CD14-positive monocyte (primary cell): ENCODE data around the gene TMEM126B. TPM values are rescaled to one million over a fixed set of nuclear protein-coding genes. Genes with fewer than 3 reads are reported as not detected.

ENCODE experiments used
- DNase-seq, 3 donors: peaks; one replicate each; pipeline ENCODE4 v3.0.0-alpha.2; 2011 to 2022
- H2AFZ ChIP-seq: 2 replicates; pipeline ENCODE4 v1.6.0; 2012; ENCODE audit warnings: mild to moderate bottlenecking, low read depth, low read length, inconsistent platforms; ENCODE audit not compliant: insufficient read depth, poor library complexity, severe bottlenecking
- H3K27ac ChIP-seq, 2 donors: 1 replicate in 1 of 2; 2 replicates in 1 of 2; pipeline ENCODE4 v1.5.1; 2012 to 2013; ENCODE audit warnings: low read length in 2 of 2, control low read depth in 1 of 2, inconsistent platforms in 1 of 2, low read depth in 1 of 2, mild to moderate bottlenecking in 1 of 2
- H3K27me3 ChIP-seq, 2 donors: one replicate each; pipeline versions ENCODE4 v1.6.0 to v1.6.1; 2011 to 2013; ENCODE audit warnings: low read length in 2 of 2; ENCODE audit not compliant: control insufficient read depth in 2 of 2, insufficient read depth in 2 of 2
- H3K36me3 ChIP-seq, 2 donors: replicated peaks in 1 of 2; 1 replicate in 1 of 2; 2 replicates in 1 of 2; pipeline versions ENCODE4 v1.5.1 to v1.6.1; 2012 to 2013; ENCODE audit warnings: low read length in 2 of 2, control low read depth in 1 of 2, inconsistent platforms in 1 of 2, mild to moderate bottlenecking in 1 of 2; ENCODE audit not compliant: insufficient read depth in 2 of 2, control insufficient read depth in 1 of 2
- H3K4me1 ChIP-seq, 2 donors: 1 replicate in 1 of 2; 2 replicates in 1 of 2; pipeline versions ENCODE4 v1.5.1 to v1.6.1; 2012 to 2013; ENCODE audit warnings: low read length in 2 of 2, control low read depth in 1 of 2, inconsistent platforms in 1 of 2, mild to moderate bottlenecking in 1 of 2, moderate library complexity in 1 of 2; ENCODE audit not compliant: insufficient read depth in 2 of 2, control insufficient read depth in 1 of 2
- H3K4me2 ChIP-seq: replicated peaks from 2 replicates; pipeline ENCODE3; 2012; ENCODE audit warnings: low read length, moderate library complexity, mild to moderate bottlenecking; ENCODE audit not compliant: poor library complexity, severe bottlenecking; ENCODE audit errors: extremely low read depth
- H3K4me3 ChIP-seq, 3 experiments: fragments of 200-600 bp in 1 of 3; sonication (generic) in 1 of 3; replicated peaks in 1 of 3; 1 replicate in 2 of 3; 2 replicates in 1 of 3; pipeline ENCODE4 v1.5.1; 2011 to 2013; ENCODE audit warnings: low read length in 3 of 3, mild to moderate bottlenecking in 3 of 3, control low read depth in 2 of 3, low read depth in 2 of 3, inconsistent platforms in 1 of 3, moderate library complexity in 1 of 3
- H3K79me2 ChIP-seq: 2 replicates; pipeline ENCODE4 v1.6.0; 2012; ENCODE audit warnings: mild to moderate bottlenecking, control low read depth, inconsistent platforms, low read length, moderate library complexity; ENCODE audit not compliant: insufficient read depth
- H3K9ac ChIP-seq: 2 replicates; pipeline ENCODE4 v1.6.0; 2017; ENCODE audit warnings: low read length, mild to moderate bottlenecking; ENCODE audit not compliant: insufficient read depth, poor library complexity, severe bottlenecking
- H3K9me3 ChIP-seq, 2 donors: replicated peaks in 1 of 2; 1 replicate in 1 of 2; 2 replicates in 1 of 2; pipeline versions ENCODE4 v1.5.1 to v1.6.1; 2012 to 2013; ENCODE audit warnings: low read length in 2 of 2, control low read depth in 1 of 2; ENCODE audit not compliant: control insufficient read depth in 1 of 2, insufficient read depth in 1 of 2
- H4K20me1 ChIP-seq: 2 replicates; pipeline ENCODE4 v1.6.0; 2012; ENCODE audit warnings: mild to moderate bottlenecking, low read length, control low read depth, moderate library complexity; ENCODE audit not compliant: insufficient read depth
- H3K27ac Mint-ChIP-seq, 7 donors: one replicate each; pipeline ENCODE4 v1.8.0; 2020; ENCODE audit warnings: mild to moderate bottlenecking in 7 of 7, mixed read lengths in 7 of 7, moderate library complexity in 6 of 7, inconsistent platforms in 2 of 7
- H3K27me3 Mint-ChIP-seq, 3 donors: one replicate each; pipeline ENCODE4 v1.8.0; 2021 to 2022; ENCODE audit warnings: low read depth in 3 of 3, mild to moderate bottlenecking in 3 of 3, mixed read lengths in 3 of 3, moderate library complexity in 3 of 3, inconsistent platforms in 1 of 3
- H3K36me3 Mint-ChIP-seq, 2 donors: one replicate each; pipeline ENCODE4 v1.8.0; 2020; ENCODE audit warnings: mixed read lengths in 2 of 2, inconsistent platforms in 1 of 2, mild to moderate bottlenecking in 1 of 2
- H3K4me1 Mint-ChIP-seq: one replicate; pipeline ENCODE4 v1.8.0; 2020; ENCODE audit warnings: mild to moderate bottlenecking, mixed read lengths
- H3K4me3 Mint-ChIP-seq, 2 donors: one replicate each; pipeline ENCODE4 v1.8.0; 2020; ENCODE audit warnings: mild to moderate bottlenecking in 2 of 2, mixed read lengths in 2 of 2, moderate library complexity in 1 of 2
- H3K9me3 Mint-ChIP-seq, 7 donors: one replicate each; pipeline ENCODE4 v1.8.0; 2020 to 2022; ENCODE audit warnings: mixed read lengths in 7 of 7, mild to moderate bottlenecking in 6 of 7, moderate library complexity in 6 of 7, inconsistent platforms in 2 of 7
- CTCF ChIP-seq: fragments of 200-600 bp; IDR thresholded peaks from one replicate; pipeline ENCODE4 v1.8.0; 2022; ENCODE audit warnings: antibody characterized with exemption, mild to moderate bottlenecking
- WGBS: methylation state at CpG from one replicate; pipeline ENCODE4 v1.1.5; 2013; ENCODE audit warnings: missing lambda C conversion rate; ENCODE audit not compliant: insufficient coverage; 5-methylcytosine and 5-hydroxymethylcytosine counted together
- intact Hi-C, 2 donors: fragments of 100-400 bp; cut with micrococcal nuclease; formaldehyde crosslinking; loops; one replicate each; pipeline versions ENCODE4 v1.15.0 to v1.15.1; 2023
- polyA plus RNA-seq, 3 donors: library from polyadenylated mRNA; depleted of rRNA in 1 of 3; unstranded in 2 of 3; stranded (reverse) in 1 of 3; fragments of 300-500 nt in 2 of 3; fragments of >200 nt in 1 of 3; fragmentation: Illumina TruSeq in 2 of 3; gene quantifications; 1 replicate in 2 of 3; 2 replicates in 1 of 3; pipeline ENCODE4 v1.2.3, GENCODE V29; 2012 to 2021

TMEM126B gene
- polyA plus RNA-seq, 3 donors: 24.7 to 44.3 (median 41.1) TPM

DNA sequence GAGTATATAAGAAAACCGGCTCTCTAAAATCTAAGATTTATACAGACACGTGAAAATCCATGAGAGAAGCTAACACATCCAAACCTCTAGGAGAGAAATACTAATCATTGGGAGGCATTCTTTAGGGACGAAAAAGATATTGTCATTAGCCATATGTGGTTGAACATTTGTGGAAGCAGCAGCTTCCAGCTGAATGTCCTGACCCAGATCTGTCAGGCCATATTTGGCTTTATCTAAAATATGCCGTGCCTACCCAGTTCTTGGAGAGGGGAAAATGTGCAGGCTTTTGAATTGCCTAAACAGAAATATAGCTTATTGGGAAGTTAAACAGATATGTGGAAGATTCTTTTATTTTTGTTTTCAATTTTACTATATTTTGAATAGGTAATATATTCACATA is 51.2 kb downstream of the TMEM126B start:
- Histone ChIP-seq H3K27ac (no peak overlapping the region), H3K4me3 (no peak overlapping the region), H3K79me2 (no peaks in the 10 kb centered on the region), H3K4me2 (no peak overlapping the region), H3K27me3 (no peaks in the 10 kb centered on the region), H3K9me3 (no peaks in the 10 kb centered on the region), H3K9ac (no peak overlapping the region), H3K36me3 (no peaks in the 10 kb centered on the region), H4K20me1 (no peaks in the 10 kb centered on the region), H2AFZ (no peak overlapping the region), H3K4me1 (peaks cover 0 to 7% of the 10 kb centered on the region in 2 donors)
- no peak overlapping the region for H3K27ac Mint-ChIP-seq
- peaks cover 0 to 3% (median 3%) of the 10 kb centered on the region in 3 donors for H3K27me3 Mint-ChIP-seq
- no peak overlapping the region for H3K4me3 Mint-ChIP-seq
- no peak for TF ChIP-seq CTCF
- WGBS: 100% methylated on average over 1 of the region's 4 CpGs
- intact Hi-C loops: no loop called here
- DNase-seq: no peak
- peaks cover 15% of the 10 kb centered on the region for H3K4me1 Mint-ChIP-seq
- H3K9me3 Mint-ChIP-seq: no peaks in the 10 kb centered on the region
- no peaks in the 10 kb centered on the region for H3K36me3 Mint-ChIP-seq

GRCh38 chr11:85680897-85681296 is 52.5 kb downstream of the TMEM126B start:
- Histone ChIP-seq H3K4me1 (peaks cover 0 to 7% of the 10 kb centered on the region in 2 donors), H3K27me3 (no peaks in the 10 kb centered on the region), H3K4me3 (no peak overlapping the region), H2AFZ (no peak overlapping the region), H3K4me2 (no peak overlapping the region), H4K20me1 (no peaks in the 10 kb centered on the region), H3K9me3 (no peaks in the 10 kb centered on the region), H3K36me3 (no peaks in the 10 kb centered on the region), H3K79me2 (no peaks in the 10 kb centered on the region), H3K27ac (no peak overlapping the region), H3K9ac (no peak overlapping the region)
- Mint-ChIP-seq H3K27ac (no peak overlapping the region), H3K4me1 (peaks cover 15% of the 10 kb centered on the region), H3K36me3 (no peaks in the 10 kb centered on the region), H3K27me3 (peaks cover 0 to 3% (median 0%) of the 10 kb centered on the region in 3 donors), H3K4me3 (no peak overlapping the region), H3K9me3 (no peaks in the 10 kb centered on the region)
- TF ChIP-seq CTCF: no peak
- DNase-seq: no peak
- intact Hi-C loops: no loop called here
- WGBS: no CpG with 5 or more reads among the region's 1 CpG
